Fibroblast of peridontal ligament (primary cell): ENCODE results near the gene PYM1.
"Not testable (repeated sequence)": the region's sequence is repeated elsewhere in the genome, so short reads cannot be mapped to it uniquely, and the experiment has no call there.

Source experiments
- DNase-seq: peaks from one replicate; pipeline ENCODE4 v3.0.0-alpha.2; 2010; ENCODE audit errors: extremely low read depth

Gene PYM1

GRCh38 chr12:55912908-55913307 is 14.8 kb downstream of the PYM1 start:
- DNase-seq, result no peak

- DNase-seq, result no peak
These were observed 18.2 kb downstream of the PYM1 start for GRCh38 chr12:55909513-55909884.

DNA sequence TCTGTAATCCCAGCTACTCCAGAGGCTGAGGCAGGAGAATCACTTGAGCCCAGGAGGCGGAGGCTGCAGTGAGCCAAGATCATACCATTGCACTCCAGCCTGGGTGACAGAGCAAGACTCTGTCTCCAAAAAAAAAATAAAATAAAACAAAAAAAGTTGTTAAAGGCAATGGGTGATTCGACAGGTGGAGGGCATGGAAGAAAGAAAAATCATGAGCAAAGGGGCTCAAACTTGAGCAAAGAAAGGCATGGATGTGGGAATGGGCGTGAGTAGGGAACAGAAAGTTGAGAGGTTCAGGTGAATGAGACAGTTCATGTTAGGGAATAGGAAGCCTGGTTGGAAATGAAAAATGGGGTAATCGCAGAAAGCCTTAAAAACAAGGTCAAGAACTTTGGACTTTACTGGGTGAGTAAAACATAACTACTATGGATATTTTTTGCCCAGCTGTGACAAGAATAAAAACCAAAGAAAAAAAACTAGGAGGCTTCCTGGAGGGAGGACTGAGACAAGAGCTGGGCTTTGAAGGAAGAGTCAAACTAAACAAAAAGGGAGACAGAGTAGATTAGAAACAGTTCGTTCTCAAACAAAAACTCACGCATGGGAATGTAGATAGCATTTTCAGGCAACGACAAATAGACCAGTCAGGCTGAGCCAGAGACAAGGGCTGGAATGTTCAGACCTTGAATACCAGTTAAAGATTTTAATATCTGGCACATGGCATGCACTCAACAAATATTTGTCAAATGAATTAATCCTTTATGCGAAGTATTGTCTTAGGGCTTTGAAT is 18.8 kb downstream of the PYM1 start:
- peak; percentile 13 for DNase-seq

DNA sequence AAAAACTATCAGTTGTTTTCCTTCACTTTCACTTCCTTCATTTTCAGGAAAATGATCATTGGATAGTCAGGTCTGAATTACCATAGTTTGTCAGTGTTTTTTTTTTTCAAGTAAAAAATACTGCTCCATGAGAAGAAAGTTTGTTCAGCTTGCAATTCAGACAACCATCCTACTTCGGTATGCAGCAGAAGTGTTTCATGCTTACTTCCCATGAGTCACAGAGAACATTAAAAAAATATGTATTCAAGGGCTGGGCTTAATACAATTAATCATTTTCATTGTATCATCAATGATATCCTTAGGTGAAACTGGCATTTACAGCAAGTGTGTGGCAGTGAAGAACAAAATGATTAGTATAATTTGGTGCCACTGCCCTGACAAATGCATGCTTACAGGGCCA is 21.6 kb downstream of the PYM1 start:
- DNase-seq, result peak; percentile 38

GRCh38 chr12:55901881-55902490 is 25.7 kb downstream of the PYM1 start:
- no peak for DNase-seq

- DNase-seq, result peak; percentile 64
These were observed 28.6 kb downstream of the PYM1 start for GRCh38 chr12:55899082-55899481.

- no peak for DNase-seq
These were observed 34.0 kb downstream of the PYM1 start for GRCh38 chr12:55893723-55894122.

DNA sequence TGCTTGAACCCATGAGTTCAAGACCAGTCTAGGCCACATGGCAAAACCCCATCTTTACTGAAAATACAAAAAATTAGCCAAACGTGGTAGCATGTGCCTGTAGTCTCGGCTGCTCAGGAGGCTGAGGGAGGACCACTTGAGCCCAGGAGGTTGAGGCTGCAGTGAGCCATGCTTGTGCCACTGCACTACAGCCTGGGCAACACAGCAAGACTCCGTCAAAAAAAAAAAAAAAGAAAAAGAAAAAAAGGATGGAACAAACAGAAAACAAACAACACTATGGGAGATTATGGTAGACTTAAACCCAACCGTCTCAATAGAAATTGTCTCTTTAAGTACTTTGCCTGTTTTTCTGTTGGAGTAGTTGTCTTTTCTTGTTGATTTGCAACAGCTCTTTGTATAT is 36.4 kb downstream of the PYM1 start:
- no peak for DNase-seq

DNA sequence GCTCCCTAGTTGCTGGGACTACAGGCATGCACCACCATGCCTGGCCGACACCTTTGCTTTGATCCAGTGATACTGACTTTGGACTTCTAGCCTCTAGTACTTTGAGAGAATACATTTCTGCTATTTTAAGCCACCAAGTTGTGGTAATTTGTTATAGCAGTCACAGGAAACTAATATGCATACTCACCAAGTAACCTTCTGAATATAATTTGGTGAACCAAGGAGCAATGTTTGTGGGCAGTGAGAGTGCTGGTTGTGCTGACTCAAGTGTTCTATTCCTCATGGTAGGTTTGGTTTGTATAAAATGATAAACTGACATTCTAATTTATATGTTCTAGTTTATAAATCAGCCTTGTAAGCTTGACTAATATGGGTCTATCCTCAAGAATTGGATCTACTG is 42.6 kb downstream of the PYM1 start:
- DNase-seq, result no peak

DNA sequence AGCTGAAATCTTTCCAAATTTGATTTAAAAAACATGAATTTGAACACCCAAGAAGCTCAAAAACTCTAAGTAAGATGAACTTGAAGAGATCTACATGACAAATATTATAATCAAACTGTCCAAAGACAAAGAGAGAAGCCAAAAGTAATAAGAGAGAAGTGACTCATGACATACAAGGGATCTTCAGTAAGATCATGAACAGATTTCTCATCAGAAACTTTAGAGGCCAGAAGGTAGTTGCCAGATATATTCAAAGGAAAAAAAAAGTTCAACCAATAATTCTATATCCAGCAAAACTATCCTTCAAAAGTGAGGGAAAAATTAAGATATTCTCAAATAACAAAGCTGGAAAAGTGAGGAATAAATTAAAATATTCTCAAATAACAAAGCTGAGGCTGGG is 49.9 kb downstream of the PYM1 start:
- no peak for DNase-seq

- DNase-seq, result no peak
These were observed 51.8 kb downstream of the PYM1 start for GRCh38 chr12:55875704-55876467.

DNA sequence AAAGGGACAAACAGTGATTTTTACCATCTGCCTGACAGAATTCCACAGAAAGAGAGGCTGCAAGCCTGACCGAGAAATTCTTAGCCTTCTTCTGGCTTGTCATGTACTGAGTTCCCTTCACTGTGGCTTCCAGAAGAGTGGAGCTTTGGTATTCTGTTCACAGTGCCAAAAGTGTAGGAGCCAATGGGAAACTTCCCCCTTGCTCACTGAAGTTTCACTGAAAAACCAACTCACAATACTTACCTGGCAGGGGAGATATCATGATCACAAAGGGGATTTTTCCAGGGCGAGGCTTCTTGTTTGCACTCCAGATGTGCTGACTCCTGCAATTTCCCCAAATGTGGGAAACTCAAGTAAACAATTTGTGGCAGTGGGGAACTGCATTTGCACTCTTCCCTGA is 53.3 kb downstream of the PYM1 start:
- peak; percentile 10 for DNase-seq

DNA sequence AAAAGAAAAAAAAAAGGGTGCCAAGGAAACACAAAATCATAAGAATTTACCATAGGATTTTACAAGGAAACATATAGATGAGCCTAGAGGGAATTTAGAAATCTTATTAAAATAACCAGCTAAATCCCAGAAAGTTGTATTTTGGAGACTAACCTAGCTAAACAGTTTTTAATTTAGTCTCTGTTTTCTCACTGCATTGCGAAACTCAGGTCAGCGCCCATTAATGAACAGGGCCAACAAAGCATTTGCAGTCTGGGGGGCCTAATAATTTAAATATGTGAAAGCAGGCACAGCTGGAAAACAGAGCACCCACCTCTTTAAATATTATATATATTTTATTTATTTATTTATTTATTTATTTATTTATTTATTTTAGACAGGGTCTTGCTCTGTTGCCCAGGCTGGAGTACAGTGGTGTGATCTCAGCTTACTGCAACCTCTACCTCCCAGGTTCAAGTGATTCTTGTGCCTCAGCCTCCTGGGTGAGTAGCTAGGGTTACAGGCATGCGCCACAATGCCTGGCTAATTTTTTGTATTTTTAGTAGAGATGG is 61.2 kb downstream of the PYM1 start:
- not testable (repeated sequence) for DNase-seq

- DNase-seq, result no peak
These were observed 62.4 kb downstream of the PYM1 start for GRCh38 chr12:55865327-55865726.

- DNase-seq, result not testable (repeated sequence)
These were observed 64.8 kb downstream of the PYM1 start for GRCh38 chr12:55862931-55863330.

GRCh38 chr12:55862286-55862685 is 65.4 kb downstream of the PYM1 start:
- DNase-seq, result peak; percentile 45

DNA sequence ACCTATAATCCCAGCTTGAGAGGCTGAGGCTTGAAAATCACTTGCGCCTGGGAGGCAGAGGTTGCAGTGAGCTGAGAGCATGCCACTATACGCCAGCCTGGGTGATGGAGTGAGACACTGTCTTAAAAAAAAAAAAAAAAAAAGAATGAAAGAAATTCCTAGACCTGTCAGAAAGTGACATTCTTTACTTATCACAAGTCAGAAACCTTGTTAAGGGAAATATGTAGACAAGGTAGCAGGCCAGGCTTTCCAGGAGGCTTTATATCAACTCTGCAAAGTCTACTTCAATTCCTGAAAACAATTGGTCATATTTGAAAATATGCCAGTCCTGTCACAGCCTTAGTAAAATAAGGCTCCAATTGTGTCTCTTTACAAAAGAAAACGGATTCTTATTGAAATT is 65.8 kb downstream of the PYM1 start:
- DNase-seq, result no peak

DNA sequence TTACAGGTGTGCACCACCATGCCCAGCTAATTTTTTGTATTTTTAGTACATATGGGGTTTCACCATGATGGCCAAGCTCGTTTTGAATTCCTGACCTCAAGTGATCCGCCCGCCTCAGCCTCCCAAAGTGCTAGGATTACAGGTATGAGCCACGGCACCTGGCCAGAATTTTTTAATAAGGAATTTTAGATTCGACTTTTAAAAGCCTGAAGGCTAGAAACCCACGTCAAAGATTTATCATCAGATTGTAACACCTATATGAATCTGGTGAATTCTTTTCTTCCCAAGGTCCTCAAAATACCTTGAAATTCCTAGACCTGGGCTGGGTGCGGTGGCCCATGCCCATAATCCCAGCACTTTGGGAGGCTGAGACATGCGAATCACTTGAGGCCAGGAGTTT is 66.3 kb downstream of the PYM1 start:
- DNase-seq, result no peak

DNA sequence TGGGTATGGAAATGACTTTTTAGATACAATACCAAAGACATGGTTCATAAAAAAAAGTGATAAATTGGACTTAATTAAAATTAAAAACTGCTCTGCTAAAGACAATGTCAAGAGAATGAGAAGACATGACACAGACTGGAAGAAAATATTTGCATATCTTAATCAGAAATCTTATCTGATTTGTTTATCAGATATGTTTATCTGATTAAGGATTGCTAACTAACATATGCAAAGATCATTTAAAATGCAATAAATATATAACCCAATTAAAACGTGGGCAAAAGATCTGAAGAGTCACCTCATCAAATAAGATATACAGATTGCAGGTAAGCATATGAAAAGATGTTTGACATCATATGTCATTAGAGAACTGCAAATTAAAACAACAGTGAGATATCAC is 75.0 kb downstream of the PYM1 start:
- no peak for DNase-seq
